ENCODE data around the gene LTBP2.

LTBP2 gene

GRCh38 chr14:74526854-74527585 lies 85.0 kb downstream of the LTBP2 start:
- DNase-seq (ENCODE audit: low spot score) = no peak

GRCh38 chr14:74525361-74525851 lies 86.6 kb downstream of the LTBP2 start:
- DNase-seq (ENCODE audit: low spot score) = no peak

DNA sequence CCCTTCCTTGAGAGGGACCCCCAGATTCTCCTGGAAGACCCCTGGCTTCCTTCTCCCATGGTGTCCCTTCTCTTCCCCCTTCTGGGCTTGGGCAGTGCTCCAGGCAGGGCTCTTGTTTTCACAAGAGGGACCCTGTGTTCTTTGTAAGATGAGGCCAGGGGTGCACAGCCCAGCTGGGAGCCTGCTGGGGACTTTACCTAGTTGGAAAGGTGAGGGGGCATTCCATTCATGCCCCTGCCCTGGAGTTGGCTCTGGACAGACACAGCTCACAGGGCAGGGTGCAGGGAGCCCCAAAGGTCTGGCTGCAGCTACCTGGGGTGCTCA lies 87.3 kb downstream of the LTBP2 start:
- DNase-seq (ENCODE audit: low spot score) = no peak

GRCh38 chr14:74524076-74524811 lies 87.8 kb downstream of the LTBP2 start:
- DNase-seq (ENCODE audit: low spot score) = no peak

DNA sequence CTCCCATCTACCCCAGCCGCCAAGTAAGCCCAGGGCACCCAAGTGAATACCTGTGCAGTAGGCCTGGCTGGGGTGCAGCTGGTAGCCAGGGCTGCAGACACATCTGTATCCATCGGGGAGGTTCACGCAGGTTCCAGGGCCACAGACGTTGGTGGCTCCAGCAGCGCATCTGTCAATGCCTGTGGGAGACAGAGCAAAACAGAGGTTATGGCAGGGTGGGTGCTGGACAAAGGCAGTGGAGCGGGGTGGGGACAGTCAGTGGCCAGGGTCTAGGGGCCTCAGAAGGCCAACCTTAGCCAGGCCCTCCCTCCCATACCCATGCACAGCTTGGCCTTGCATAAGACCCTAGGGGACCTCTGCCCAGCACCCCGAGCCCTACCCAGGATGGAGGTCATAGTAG lies 89.3 kb downstream of the LTBP2 start:
- no peak for DNase-seq (ENCODE audit: low spot score)

DNA sequence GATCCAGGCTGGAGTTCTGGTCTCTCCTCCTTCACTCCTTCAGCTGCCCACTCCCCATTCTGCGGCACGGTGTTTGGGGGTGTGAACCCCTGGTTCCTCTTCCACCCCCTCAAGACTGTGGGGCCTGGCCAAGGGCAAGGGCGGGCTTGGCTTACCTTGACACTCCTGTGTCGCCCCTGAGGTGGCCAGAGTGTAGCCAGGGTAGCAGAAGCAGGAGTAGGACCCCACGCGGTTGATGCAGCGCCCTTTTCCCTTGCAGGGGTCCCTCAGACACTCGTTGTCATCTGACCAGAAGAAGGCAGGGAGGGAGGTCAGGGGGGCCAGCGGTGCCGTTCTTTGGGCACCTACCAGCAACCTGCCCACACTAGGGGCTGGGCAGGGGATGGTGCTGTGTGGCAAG lies 90.3 kb downstream of the LTBP2 start:
- DNase-seq (ENCODE audit: low spot score) = no peak

GRCh38 chr14:74519316-74520074 lies 92.5 kb downstream of the LTBP2 start:
- DNase-seq (ENCODE audit: low spot score) = no peak

GRCh38 chr14:74518221-74518620 lies 93.8 kb downstream of the LTBP2 start:
- no peak for DNase-seq (ENCODE audit: low spot score)

GRCh38 chr14:74517731-74518130 lies 94.3 kb downstream of the LTBP2 start:
- no peak for DNase-seq (ENCODE audit: low spot score)

GRCh38 chr14:74516451-74517160 lies 95.4 kb downstream of the LTBP2 start:
- no peak for DNase-seq (ENCODE audit: low spot score)

DNA sequence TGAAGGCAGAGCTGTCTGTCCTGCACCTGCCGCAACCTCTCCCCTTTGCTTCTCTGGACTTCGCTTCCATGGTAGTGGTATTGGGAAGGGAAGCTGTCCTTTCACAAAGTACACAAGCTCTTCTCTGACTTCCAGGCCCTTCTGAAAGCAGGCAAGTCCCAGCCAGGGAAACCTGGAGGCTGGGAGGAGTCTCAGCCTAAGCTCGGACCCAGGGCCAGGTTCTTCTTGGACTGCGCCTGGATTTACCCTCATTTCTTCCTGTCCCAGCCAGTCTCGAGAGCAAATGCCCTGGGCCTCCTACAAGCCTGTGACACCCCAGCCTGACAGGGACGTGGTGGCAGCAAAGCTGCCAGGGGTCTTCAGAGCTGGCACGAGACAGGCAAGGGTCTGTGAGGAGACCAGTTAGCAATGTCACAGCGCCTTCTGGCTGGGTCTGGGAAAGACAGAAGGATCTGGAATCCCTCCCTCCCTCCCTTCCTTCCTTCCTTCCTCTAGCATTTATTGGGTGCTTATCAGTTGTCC lies 96.1 kb downstream of the LTBP2 start:
- DNase-seq (ENCODE audit: low spot score) = no peak

DNA sequence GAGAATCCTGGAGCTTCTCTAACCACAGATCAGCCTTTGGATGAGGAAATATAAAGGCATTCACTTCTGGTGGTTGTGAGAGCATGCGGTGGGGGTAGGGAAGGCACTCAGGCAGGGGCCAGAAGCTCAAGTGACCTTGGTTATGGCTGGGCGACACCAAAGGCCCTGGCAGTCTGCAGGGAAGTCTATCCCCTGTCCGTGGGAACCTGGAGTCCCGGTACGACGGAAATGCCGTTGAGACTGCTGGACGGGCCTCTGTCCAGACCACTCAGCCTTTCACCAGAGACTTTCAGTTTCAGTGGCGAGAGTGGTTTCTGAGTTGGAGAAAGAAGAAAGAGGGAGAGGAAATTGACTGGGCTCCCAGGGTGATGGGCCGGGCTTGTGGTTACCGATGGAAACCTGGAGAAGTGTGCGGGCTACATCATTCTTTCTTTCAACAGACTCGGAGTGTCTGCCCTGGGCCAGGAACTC lies 97.5 kb downstream of the LTBP2 start:
- no peak for DNase-seq (ENCODE audit: low spot score)

DNA sequence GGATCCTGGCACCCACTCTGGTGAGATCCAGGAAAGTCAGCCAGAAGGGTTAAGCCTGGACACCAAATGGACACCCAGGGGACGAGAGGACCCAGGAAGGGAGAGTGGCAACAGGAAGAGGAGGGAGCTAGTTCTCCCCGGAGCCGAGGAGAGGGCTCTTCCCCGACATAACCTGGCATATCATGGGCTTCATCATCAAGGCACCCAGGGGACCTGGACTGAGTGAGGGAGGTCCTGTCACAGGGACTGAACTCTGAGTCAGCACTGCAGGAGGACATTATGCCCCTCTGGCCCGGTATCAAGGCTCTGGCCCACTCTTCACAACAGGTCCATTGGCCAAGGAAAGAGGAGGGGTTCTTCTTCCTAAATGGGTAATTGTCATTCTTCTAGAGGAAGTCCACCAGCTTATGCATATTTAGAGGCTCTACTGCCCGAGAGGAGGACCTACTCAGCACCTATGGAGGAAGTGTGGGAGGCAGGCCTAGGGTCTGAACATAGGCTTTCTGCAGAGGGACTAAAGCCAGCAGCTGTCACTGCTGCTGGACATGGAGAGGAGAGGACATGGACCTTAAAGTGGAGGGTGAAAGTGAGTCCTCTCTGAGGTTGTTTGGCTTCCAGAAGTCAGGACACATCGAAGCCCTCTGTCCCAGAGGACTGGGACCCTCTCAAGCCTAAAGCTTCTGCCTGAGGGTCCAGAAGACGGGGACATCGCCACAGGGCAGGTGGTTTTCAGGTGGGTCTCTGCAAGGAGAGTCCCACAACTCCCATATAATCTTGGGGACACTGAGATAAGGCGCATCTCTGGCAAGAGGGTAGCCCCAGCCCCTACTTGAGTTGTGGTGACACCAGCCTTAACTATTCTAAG lies 99.8 kb downstream of the LTBP2 start:
- DNase-seq (ENCODE audit: low spot score) = no peak

DNA sequence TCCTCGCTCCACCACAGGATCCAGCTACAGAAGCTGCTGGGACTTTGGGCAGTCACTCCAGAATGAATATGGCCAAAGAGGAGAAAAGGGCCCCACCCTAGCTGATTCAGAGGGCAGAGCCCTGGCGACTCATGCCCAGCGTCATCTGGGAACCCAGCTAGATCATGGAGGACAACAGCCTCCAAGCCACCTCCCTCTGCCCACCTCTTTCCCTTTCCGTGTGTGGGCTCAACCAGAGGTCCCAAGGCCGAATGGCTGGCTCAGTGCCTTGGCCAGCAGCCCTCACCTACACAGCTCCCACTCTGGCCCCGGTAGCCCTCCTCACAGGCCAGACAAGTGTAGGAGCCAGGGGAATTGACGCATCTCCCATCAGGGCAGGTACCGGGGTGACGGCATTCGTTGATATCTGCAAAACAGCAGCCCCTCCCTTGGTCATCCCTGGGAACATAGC lies 101.1 kb downstream of the LTBP2 start:
- DNase-seq (ENCODE audit: low spot score) = no peak

- no peak for DNase-seq (ENCODE audit: low spot score)
These were observed 101.7 kb downstream of the LTBP2 start for GRCh38 chr14:74510223-74510931.

DNA sequence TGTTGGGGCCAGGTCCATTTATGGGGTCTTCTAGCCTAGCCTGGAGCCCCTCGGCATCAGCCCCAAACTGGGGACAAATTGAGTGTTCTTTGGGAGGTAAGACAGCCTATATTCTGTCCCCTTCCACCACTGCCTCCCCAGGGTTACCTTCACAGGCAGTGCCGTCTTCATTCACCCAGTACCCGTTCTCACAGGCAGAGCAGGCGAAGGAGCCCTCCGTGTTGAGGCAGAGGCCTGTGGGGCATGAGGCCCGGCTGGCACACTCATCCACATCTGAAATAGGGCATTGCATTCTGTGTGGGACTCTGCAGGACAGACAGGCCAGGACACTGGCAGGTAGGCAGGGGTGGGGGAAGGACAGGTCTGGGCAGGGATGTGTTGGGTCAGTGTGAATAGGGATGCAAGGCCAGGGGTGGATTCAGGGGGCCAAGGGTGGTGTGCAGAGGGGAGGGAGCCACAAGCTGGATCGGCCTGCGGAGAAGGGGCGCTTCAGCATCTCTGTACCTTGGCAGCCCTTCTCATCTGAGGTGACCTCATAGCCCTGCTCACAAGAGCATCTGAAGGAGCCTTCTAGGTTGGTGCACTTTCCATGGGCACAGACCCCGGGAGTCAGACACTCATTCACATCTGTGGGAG lies 102.3 kb downstream of the LTBP2 start:
- no peak for DNase-seq (ENCODE audit: low spot score)

- DNase-seq (ENCODE audit: low spot score) = no peak
These were observed 103.1 kb downstream of the LTBP2 start for GRCh38 chr14:74508844-74509428.

GRCh38 chr14:74508292-74508731 lies 103.7 kb downstream of the LTBP2 start:
- peak; percentile 56 for DNase-seq (ENCODE audit: low spot score)

DNA sequence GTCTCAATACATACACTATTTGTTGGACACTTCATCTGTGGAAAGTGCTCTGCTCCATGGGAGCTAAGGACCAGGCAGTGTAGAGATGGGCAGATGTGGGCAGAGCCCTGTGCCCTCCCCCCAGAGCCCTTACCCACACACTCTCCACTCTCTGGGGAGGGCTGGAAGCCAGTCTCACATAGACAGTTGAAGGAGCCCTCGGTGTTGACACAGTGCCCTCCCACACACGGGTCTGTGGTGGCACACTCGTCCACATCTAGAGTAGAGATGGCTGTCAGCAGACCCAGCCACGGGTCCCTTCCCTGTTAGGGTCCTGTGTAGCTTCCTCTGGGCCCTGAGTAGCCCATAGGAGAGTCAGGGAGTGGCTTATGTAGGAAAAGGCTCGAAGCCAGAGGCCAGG lies 104.2 kb downstream of the LTBP2 start:
- no peak for DNase-seq (ENCODE audit: low spot score)

All from HuH-7 (cell line).